H1 (cell line): ENCODE data around the gene CNPY3.

ENCODE experiments used
- ATF2 ChIP-seq: IDR thresholded peaks from 2 replicates; pipeline ENCODE4 v1.6.1; 2012; ENCODE audit warnings: low read length, inconsistent platforms
- ATF3 ChIP-seq: IDR thresholded peaks from 2 replicates; pipeline ENCODE4 v1.6.1; 2011; ENCODE audit warnings: low read depth, mild to moderate bottlenecking, low read length; ENCODE audit not compliant: insufficient read depth
- BACH1 ChIP-seq: IDR thresholded peaks from 2 replicates; pipeline ENCODE4 v1.6.1; 2012; ENCODE audit warnings: low read length, improper control_type of control experiment
- CTCF ChIP-seq, 3 experiments: IDR thresholded peaks; 1 replicate in 2 of 3; 2 replicates in 1 of 3; pipeline versions ENCODE4 v1.5.1 to v1.6.1; 2011; ENCODE audit warnings: low read length in 3 of 3, mild to moderate bottlenecking in 3 of 3, inconsistent platforms in 2 of 3, low read depth in 1 of 3, moderate library complexity in 1 of 3; ENCODE audit not compliant: insufficient read depth in 1 of 3; ENCODE audit errors: control extremely low read depth in 1 of 3
- MAFK ChIP-seq: IDR thresholded peaks from 2 replicates; pipeline ENCODE4 v1.6.1; 2012; ENCODE audit warnings: low read depth, mild to moderate bottlenecking, improper control_type of control experiment, low read length
- POLR2AphosphoS5 ChIP-seq: IDR thresholded peaks from 2 replicates; pipeline ENCODE4 v1.6.1; 2011; ENCODE audit warnings: low read depth, low read length
- SIX5 ChIP-seq: IDR thresholded peaks from 2 replicates; pipeline ENCODE4 v1.6.1; 2011; ENCODE audit warnings: mild to moderate bottlenecking, low read depth, low read length
- SP1 ChIP-seq: IDR thresholded peaks from 2 replicates; pipeline ENCODE4 v1.6.1; 2011; ENCODE audit warnings: low read depth, low read length
- SUZ12 ChIP-seq: fragments of 200-600 bp; sonication (generic); IDR thresholded peaks from 2 replicates; pipeline ENCODE4 v1.6.1; 2012; ENCODE audit warnings: mild to moderate bottlenecking, inconsistent platforms, low read length, moderate library complexity, mixed read lengths
- TAF1 ChIP-seq: IDR thresholded peaks from 2 replicates; pipeline ENCODE4 v1.6.1; 2011; ENCODE audit warnings: mild to moderate bottlenecking, low read depth, low read length
- YY1 ChIP-seq: IDR thresholded peaks from 2 replicates; pipeline ENCODE4 v1.6.1; 2011; ENCODE audit warnings: low read depth, mild to moderate bottlenecking, low read length

- no peak for TF ChIP-seq POLR2AphosphoS5
- TF ChIP-seq ATF3 = no peak
- TF ChIP-seq CTCF (IDR thresholded peaks at IDR 0.05; ENCODE audit: control extremely low read depth in 1 of 3, insufficient read depth in 1 of 3, low read depth in 1 of 3, low read length in 3 of 3) = no peak
- no peak for TF ChIP-seq TAF1
- TF ChIP-seq ATF2 = no peak
- TF ChIP-seq MAFK = no peak
- no peak for TF ChIP-seq BACH1
- TF ChIP-seq SUZ12 = no peak
- no peak for TF ChIP-seq SIX5
- TF ChIP-seq YY1 = no peak
- no peak for TF ChIP-seq SP1
These were observed 13.5 kb upstream of the CNPY3 start, which contains the start of gene PTCRA for GRCh38 chr6:42915732-42916131.
